ENCODE data around the gene MRC2. TPM values are rescaled to one million over a fixed set of nuclear protein-coding genes. Genes with fewer than 3 reads are reported as not detected.

MRC2 gene
- total and polyA plus RNA-seq, 9 of the 15 experiments (the other 6 are each of a cell fraction or from before 2014, with no cell fraction given), result 0.28 to 11.5 (median 6.6) TPM

GRCh38 chr17:62652251-62653001 is 25.0 kb downstream of the MRC2 start (continued):
- TF ChIP-seq BHLHE40 (IDR thresholded peaks at IDR 0.05; ENCODE audit: low read length), result no peak

- ATAC-seq (peak; percentile 91), DNase-seq (ENCODE audit: extremely low read depth in 1 of 4, low spot score in 3 of 4) (peak; percentile 88 to 90 (median 88)), FAIRE-seq (peak; percentile 90)
- in situ Hi-C loops (cut with MboI), result no loop called here
- H3K9me1 ChIP-seq (ENCODE audit: control insufficient read depth, insufficient read depth, low read length), result no peaks in the 10 kb centered on the region
- no peaks in the 10 kb centered on the region for H3K9me3 ChIP-seq (replicated peaks; ENCODE audit: control insufficient read depth, insufficient read depth, low read depth, low read length)
- POLR2A ChIA-PET, result interaction anchor here (0.6 to 1.0 kb wide), 2 partner anchors 17 to 28 kb away, joined by 3 to 4 read pairs; no protein-coding TSS in a partner anchor
- BruUV-seq (replicated peaks), result no TSS peak
- peaks cover 3 to 22% of the 10 kb centered on the region in 2 experiments; a peak in 2 of 5 replicates for H3K27me3 ChIP-seq (ENCODE audit: control insufficient read depth in 2 of 2, insufficient read depth in 2 of 2, low read length in 2 of 2)
- H3K27ac ChIP-seq (ENCODE audit: extremely low read depth, low read depth, low read length), result no peak overlapping the region
- peak overlapping the region in 1 of 2 experiments; percentile 15; a peak in 2 of 4 replicates for H3K9ac ChIP-seq (ENCODE audit: insufficient read depth in 1 of 2, low read depth in 2 of 2, low read length in 2 of 2)
- 0 out of 2 replicates have a peak, but pooled peaks cover 5% of the 10 kb centered on the region for H4K20me1 ChIP-seq (replicated peaks; ENCODE audit: control insufficient read depth, insufficient read depth, low read length)
- no peaks in the 10 kb centered on the region for H3K36me3 ChIP-seq (ENCODE audit: control insufficient read depth, insufficient read depth, low read length)
- peaks cover 13 to 28% of the 10 kb centered on the region in 2 experiments for H3K4me1 ChIP-seq (replicated peaks in 1 of 2; ENCODE audit: control insufficient read depth in 2 of 2, insufficient read depth in 2 of 2, low read length in 2 of 2)
- peak overlapping the region; percentile 72 for H2AFZ ChIP-seq (ENCODE audit: low read depth, low read length)
- peak overlapping the region; percentile 19; the same call in 1 of the 2 replicates for H3K4me3 ChIP-seq
- WGBS (ENCODE audit: insufficient coverage, low coverage, missing lambda C conversion rate), result 12% methylated on average over 8 of the region's 30 CpGs
- CTCF ChIA-PET (ENCODE audit: low intra/inter-chr PET ratio), result interaction anchor here (0.6 kb wide), 1 partner anchor 12 kb away, joined by 6 read pairs; no protein-coding TSS in a partner anchor
- H3K79me2 ChIP-seq (ENCODE audit: control insufficient read depth, insufficient read depth, low read length), result no peaks in the 10 kb centered on the region
- H3K4me2 ChIP-seq (ENCODE audit: insufficient read depth, low read length), result peak overlapping the region; percentile 53
- intact Hi-C loops (cut with micrococcal nuclease), result no loop called here
- peak; percentile 40 for TF ChIP-seq NFE2 (IDR thresholded peaks at IDR 0.05; ENCODE audit: low read depth)
- peak; percentile 91 for TF ChIP-seq VEZF1 (CRISPR knock-in tag; IDR thresholded peaks at IDR 0.05)
- peak; percentile 89 for TF ChIP-seq E2F8 (IDR thresholded peaks at IDR 0.05; ENCODE audit: low read depth, partially characterized antibody)
- 0 out of 2 replicates have a peak, but pooled peaks have one; percentile 24 for TF ChIP-seq MAX (CRISPR knock-in tag; IDR thresholded peaks at IDR 0.05)
- TF ChIP-seq ARID3A (IDR thresholded peaks at IDR 0.05; ENCODE audit: borderline replicate concordance, low read depth, low read length), result no peak
- TF ChIP-seq ZNF707 (CRISPR knock-in tag; conservative IDR thresholded peaks at IDR 0.05), result no peak
- 0 out of 2 replicates have a peak, but pooled peaks have one; percentile 30 for TF ChIP-seq ZNF143 (CRISPR knock-in tag; IDR thresholded peaks at IDR 0.05)
- TF ChIP-seq MEIS2 (IDR thresholded peaks at IDR 0.05; ENCODE audit: partially characterized antibody), result peak; percentile 84
Measured at GRCh38 chr17:62653002-62653825, 25.7 kb downstream of the MRC2 start.

All from K562 (cell line).